Neural progenitor cell (in vitro differentiated cells): ENCODE data around the gene SNX2.

ENCODE experiments used
- CTCF ChIP-seq: fragments of 200-600 bp; sonication (generic); IDR thresholded peaks from 2 replicates; pipeline ENCODE4 v1.5.1; 2017; ENCODE audit warnings: antibody characterized with exemption, mild to moderate bottlenecking
- EZH2 ChIP-seq: fragments of 200-600 bp; sonication (generic); IDR thresholded peaks from 2 replicates; pipeline ENCODE4 v1.6.1; 2017; ENCODE audit warnings: antibody characterized with exemption, mild to moderate bottlenecking, moderate library complexity
- EZH2phosphoT487 ChIP-seq: fragments of 200-600 bp; sonication (generic); IDR thresholded peaks from 2 replicates; pipeline ENCODE4 v1.6.1; 2017; ENCODE audit warnings: antibody characterized with exemption

- TF ChIP-seq CTCF = no peak
- no peak for TF ChIP-seq EZH2phosphoT487
- no peak for TF ChIP-seq EZH2
Observed at GRCh38 chr5:122730456-122730855, 44.4 kb upstream of the SNX2 start.
